ENCODE measurements around the gene HRH4. TPM values are rescaled to one million over a fixed set of nuclear protein-coding genes. Genes with fewer than 3 reads are reported as not detected.

Gene HRH4
- polyA plus RNA-seq, 5 donors, result 0.08 to 0.20 (median 0.10) TPM

DNA sequence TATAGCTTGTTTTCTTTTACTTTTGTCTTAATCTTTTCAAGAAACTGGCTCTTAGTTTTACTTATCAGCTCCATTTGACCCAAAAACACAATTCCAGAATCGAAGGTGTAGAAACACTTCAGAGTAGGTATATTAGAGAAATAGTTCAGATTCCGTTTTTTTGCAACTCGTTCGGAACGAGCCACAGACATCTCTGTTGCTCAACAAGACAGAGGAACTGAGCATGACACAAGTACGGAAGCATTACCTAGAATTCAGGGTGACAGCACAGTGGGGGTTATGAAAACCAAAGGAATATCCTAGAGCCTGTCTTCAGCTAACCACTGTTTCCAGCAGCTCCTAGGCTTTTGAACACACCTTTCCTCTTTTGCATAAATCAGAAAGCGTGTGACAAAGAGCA is 5.0 kb downstream of the HRH4 start:
- DNase-seq, result no peak

DNA sequence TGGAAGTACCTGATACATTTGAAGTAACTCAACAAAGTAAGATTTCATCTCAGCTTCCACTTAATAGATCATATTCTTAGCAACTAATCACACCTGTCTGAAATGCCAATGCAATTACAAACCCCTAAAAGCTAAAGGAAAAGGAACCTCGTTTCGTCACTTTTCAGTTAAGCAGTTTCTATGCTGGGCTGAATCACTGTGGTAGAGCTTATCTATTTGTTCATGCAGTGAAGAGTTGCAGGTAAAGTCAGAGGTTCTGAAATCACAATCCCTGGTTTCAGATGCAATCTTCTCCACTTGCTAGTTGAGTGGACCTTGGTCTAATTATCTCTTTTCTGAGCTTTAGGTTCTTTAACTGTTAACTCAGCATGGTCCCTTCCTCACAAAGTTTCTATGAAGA is 6.3 kb downstream of the HRH4 start:
- no peak for DNase-seq

- DNase-seq, result no peak
These were observed 9.7 kb downstream of the HRH4 start for GRCh38 chr18:24470022-24470618.

- DNase-seq, result no peak
These were observed 10.4 kb downstream of the HRH4 start for GRCh38 chr18:24470805-24471204.

DNA sequence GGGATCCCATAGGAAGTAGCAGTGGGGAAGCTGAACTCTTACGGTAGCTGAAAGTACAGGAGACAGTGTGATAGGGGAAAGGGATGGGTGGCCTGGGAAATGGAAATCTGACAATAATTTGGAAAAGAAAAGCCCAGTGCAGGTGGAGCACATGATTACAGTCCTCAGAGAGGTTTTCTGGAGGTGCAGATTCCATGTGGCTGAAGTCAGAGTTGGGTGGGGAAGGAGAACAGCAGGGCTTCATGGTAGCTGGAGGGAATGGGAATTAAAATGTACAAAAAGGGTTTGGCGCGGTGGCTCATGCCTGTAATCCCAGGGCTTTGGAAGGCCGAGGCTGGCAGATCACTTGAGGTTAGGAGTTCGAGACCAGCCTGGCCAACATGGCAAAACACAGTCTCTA is 12.2 kb downstream of the HRH4 start:
- no peak for DNase-seq

GRCh38 chr18:24474406-24474805 is 14.0 kb downstream of the HRH4 start:
- no peak for DNase-seq

DNA sequence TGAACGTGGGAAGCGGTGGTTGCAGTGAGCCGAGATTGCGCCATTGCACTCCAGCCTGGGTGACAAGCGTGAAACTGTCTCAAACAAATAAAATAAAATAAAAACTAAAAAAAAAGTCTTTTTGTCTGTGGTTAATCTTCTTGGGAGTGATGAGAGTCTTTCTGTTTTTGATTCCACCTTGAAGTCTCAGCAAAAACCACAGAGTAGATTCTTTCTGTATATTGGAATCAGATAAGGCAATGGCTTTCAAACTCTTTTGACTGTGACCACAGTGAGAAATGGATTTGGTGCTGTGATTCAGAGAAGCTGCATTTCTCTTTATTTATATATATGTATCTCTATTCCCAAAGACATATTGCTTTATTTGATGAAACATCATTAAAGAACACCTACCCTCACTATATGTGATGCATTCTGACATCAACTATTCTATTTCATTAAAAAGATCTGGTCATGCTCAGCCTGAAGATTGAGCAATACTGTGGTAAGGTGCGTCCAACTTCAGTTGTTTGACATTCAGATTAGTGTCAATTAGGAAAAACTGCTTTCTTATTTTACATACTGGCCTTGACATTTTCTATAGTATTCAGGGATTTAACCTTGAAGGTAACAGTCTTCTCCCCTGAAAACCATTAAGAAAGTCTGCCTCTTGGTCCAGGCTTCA is 15.6 kb downstream of the HRH4 start:
- no peak for DNase-seq

DNA sequence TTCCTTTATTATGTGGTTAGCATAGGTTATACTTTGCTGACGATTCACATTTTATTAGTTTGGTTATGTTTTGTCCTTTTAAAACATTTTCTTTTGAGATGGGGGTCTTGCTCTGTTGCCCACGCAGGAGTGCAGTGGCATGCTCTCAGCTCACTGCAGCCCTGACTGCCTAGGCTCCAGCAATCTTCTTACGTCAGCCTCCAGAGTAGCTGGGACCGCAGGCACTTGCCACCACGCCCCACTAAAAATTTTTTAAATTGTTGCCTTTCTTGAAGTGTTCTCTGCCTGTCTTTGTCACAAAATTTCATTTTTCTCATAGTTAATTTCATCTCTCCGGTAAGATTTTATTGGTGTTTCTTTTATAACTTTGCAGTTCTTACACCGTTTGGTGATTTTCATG is 18.9 kb downstream of the HRH4 start:
- DNase-seq, result no peak

DNA sequence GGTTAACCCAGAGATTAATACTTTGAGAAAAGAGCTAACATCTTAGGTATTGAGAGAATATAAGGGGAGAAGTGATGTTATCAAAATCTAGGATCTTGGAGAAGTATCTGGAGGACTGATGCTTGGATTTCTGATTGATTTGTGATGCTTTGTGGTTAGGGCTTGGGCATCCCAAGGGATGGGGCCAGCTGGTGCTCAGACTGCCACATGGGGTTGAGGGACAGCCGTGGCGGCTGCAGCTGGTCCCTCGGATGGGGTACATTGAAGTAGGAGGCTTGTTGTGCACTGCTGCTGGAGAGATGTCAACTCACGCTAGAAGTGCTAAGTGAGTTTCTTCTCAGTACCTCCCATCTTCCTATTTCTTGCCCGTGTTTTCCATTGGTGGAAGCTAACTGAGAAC is 22.4 kb downstream of the HRH4 start:
- DNase-seq, result no peak

- DNase-seq, result no peak
These were observed 25.2 kb downstream of the HRH4 start for GRCh38 chr18:24485681-24486080.

DNA sequence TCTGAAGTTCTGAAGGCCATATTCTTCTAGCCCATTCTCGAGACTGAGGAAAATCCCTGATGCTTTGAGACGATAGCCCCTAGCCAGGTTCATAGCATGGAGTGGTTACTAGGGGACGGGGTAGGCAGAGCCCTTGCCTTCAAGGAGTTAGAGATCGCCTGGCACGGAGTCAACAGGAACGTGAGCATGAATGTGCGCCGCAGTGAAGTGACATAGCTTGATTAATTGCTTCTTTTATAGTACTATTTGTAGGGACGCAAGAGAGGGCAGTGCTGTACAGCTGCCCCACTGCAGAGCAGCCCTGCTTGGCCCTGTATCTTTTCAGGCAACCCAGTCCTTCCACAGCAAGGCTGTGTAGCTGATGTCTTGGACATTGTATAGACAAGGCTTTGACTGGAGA is 26.2 kb downstream of the HRH4 start:
- DNase-seq, result no peak

- DNase-seq, result peak in 1 of 2 donors; percentile 39
These were observed 28.5 kb downstream of the HRH4 start for GRCh38 chr18:24488824-24489493.

GRCh38 chr18:24490539-24490938 is 30.1 kb downstream of the HRH4 start:
- no peak for DNase-seq

GRCh38 chr18:24491927-24492834 is 31.7 kb downstream of the HRH4 start:
- DNase-seq, result no peak

- DNase-seq, result no peak
These were observed 34.1 kb downstream of the HRH4 start for GRCh38 chr18:24494586-24494985.

DNA sequence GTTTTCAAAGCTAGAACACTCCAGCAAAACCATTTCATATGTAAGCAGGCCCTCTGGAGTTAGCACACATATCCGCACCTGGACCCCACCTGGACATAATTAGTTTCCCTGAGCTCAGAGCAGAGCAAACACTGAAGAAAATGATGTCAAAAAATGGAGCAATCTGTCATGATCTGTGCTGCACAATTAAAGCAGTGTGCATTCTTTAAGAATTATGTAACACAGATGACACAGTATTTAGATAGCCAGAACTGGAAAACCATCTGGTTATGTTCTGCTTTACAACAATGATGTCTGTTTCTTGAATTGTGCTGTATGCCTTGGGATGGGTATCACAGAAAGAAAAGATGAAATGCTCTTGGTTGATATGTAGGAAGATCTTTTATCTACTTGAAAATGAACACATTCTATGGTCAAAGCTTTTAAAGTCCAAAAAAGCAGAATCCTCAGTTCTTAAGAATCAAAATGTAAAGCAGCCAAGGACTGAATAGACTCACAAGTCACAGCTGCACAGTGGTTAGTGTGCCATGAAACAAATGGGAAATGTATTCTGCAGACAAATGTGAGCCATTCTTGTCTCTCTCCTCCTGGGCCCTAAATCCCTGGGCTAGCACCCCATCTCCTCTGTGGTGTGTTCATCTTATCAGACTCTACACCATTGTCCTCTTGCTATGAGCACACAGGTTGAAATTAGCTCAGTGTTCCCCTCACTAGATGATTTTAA is 36.8 kb downstream of the HRH4 start:
- DNase-seq, result no peak

DNA sequence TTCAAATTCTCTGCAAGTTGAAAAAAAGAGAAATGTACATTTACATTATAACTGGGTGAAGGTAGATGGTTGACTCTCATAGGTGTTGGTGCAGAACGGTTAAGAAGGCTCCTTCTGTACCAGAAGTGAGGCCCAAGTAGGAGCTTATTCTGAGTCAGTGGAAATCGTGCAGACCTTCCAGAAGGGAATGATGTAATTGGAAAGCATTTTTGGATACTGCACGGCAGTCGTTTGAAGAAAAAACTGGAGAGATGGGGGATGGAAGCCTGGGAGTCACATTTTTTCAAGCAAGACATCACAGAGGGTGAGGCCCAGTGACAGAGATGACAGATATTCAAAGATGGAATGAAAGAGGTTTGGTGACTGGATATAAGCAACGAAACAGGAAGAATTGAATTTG is 39.4 kb downstream of the HRH4 start:
- no peak for DNase-seq

DNA sequence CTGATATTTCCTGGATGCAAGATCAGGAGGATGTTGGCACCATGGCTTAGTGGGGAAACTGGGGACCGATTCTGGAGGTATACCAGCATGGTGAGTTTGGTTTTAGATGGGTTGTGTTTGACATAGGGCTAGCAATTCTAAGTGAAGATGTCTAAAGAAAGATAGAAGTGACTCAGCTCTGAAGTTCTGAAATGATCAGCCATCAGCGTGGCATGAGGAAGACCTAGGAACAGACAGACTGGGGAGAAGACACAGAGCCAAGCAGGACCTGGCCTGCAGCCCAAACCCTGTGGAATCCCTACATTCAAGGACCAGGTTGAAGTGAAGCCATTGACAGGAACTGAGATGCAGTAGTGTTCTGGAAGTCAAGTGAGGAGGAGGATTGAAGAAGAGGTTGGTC is 39.8 kb downstream of the HRH4 start:
- no peak for DNase-seq

DNA sequence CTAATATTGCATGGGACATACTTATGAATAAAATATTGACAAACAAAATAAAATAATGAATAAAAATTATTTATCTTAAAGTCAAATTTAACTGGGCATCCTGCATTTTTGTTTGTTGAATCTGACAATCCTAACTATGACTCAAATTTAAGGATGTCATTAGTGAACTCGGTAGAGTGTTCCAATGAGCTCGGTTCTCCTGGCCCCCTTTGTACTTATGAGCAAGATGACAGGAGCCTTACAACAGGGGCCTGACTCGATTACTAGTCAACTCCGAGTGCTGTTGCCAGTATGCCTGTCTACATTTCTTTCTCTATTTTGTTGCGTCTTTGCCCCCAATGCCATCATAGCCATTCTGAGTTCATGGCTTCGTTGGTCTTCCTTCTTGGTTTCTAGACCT is 40.3 kb downstream of the HRH4 start:
- no peak for DNase-seq

- peak; percentile 17 to 19 for DNase-seq
These were observed 42.5 kb downstream of the HRH4 start for GRCh38 chr18:24502667-24503523.

DNA sequence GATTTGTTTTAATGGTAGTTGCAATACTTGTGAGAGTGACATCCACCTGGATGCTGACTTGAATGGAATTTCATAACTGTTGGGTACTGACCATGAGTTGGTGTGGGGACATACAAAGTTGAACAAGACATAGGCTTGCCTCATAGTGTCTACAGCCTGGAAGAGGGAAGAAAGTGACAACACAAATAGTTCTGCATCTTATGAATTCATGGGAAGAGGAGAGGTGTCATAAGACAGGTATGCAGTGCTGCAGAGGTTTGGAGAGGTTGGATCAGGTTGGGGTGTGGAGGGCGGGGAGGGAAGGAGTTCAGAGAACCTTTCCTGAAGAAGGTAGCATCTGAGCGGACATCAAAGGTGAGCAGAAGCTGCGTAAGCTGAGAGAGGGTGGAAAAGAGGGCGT is 44.0 kb downstream of the HRH4 start:
- no peak for DNase-seq
